Tibial nerve (tissue), 4 donors: ENCODE measurements around the gene BNC2. TPM values are rescaled to one million over a fixed set of nuclear protein-coding genes. Genes with fewer than 3 reads are reported as not detected.

Source experiments
- DNase-seq, 2 donors: peaks; one replicate each; pipeline ENCODE4 v3.0.0-alpha.2; 2019; ENCODE audit warnings: low spot score in 2 of 2
- H3K27ac ChIP-seq, 4 donors: fragments of 200-600 bp; sonication (generic) in 3 of 4; one replicate each; pipeline ENCODE4 v1.5.1; 2017 to 2019; ENCODE audit warnings: mild to moderate bottlenecking in 1 of 4
- H3K27me3 ChIP-seq, 2 donors: fragments of 200-600 bp; sonication (generic) in 1 of 2; one replicate each; pipeline versions ENCODE4 v1.5.1 to v1.6.0; 2017 to 2019
- H3K36me3 ChIP-seq, 3 donors: fragments of 200-600 bp; sonication (generic); one replicate each; pipeline ENCODE4 v1.5.1; 2018 to 2019
- H3K4me1 ChIP-seq, 4 donors: fragments of 200-600 bp; sonication (generic) in 3 of 4; one replicate each; pipeline ENCODE4 v1.5.1; 2017 to 2019
- H3K4me3 ChIP-seq, 4 donors: fragments of 200-600 bp; sonication (generic) in 3 of 4; one replicate each; pipeline ENCODE4 v1.5.1; 2017 to 2019; ENCODE audit warnings: mild to moderate bottlenecking in 1 of 4, moderate library complexity in 1 of 4
- H3K9me3 ChIP-seq, 4 donors: fragments of 200-600 bp; sonication (generic) in 3 of 4; one replicate each; pipeline ENCODE4 v1.5.1; 2017 to 2019
- EP300 ChIP-seq, 2 donors: sonication (generic); formaldehyde crosslinking; IDR thresholded peaks; one replicate each; pipeline ENCODE4 v1.6.1; 2017; ENCODE audit warnings: antibody characterized with exemption in 2 of 2, mild to moderate bottlenecking in 1 of 2
- POLR2A ChIP-seq, 2 donors: fragments of 450-650 bp; IDR thresholded peaks; one replicate each; pipeline ENCODE4 v1.6.1; 2017; ENCODE audit warnings: antibody characterized with exemption in 2 of 2, mild to moderate bottlenecking in 2 of 2, moderate library complexity in 2 of 2
- WGBS, 2 donors: methylation state at CpG; one replicate each; pipeline ENCODE4 v1.1.5; 2018; 5-methylcytosine and 5-hydroxymethylcytosine counted together
- total RNA-seq, 4 donors: library from RNA; depleted of rRNA; stranded (reverse); fragments of >200 nt; gene quantifications; one replicate each; pipeline ENCODE4 v1.1.0, GENCODE V29; 2016
- TF ChIP-seq, protein P1 (sequence below), 5 experiments: fragments of 200-600 bp in 3 of 5; fragments of 450-650 bp in 2 of 5; sonication (generic) in 3 of 5; IDR thresholded peaks; one replicate each; pipeline ENCODE4 v1.5.1; 2016 to 2019; ENCODE audit warnings: antibody characterized with exemption in 5 of 5, mild to moderate bottlenecking in 3 of 5, moderate library complexity in 2 of 5

The BNC2 gene
- total RNA-seq, 4 donors from 2014 or later = 69.9 to 89.6 (median 88.4) TPM

DNA sequence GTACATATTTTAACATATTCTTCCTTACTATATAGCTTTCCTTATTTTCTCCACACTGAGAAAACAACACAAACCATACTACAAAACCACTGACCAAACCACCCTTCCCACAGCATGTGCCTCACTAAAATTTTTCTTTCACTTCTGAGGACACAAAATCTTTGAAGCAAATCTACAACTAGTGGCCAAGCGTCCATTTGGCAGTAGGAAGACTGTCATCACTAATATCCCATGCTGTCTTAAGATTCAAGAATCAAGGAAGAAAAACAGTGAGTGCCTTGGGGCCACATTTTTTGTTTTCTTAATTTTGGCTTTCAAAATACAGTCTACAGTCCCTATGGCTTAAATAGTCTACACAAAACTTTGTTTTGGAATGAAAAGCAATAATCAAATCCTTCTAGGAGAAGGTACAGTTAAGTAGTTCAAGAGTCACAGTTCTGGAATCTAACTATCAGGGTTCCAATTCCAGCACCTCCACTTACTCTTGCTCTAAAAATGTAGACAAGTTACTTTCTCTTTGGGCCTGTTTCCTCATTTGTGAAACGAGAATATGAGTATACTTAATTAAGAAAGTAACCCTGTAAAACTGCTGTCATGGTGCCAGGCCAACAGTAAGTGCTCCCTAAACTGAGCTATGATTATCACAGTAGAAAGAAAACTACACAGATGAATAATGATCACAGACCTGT lies 227.9 kb downstream of the BNC2 start:
- peaks cover 0 to 14% (median 2%) of the 10 kb centered on the region in 4 donors for H3K4me1 ChIP-seq
- DNase-seq = no peak
- H3K27ac ChIP-seq = peak overlapping the region in 1 of 4 donors; percentile 29
- H3K4me3 ChIP-seq = no peak overlapping the region
- no peaks in the 10 kb centered on the region for H3K36me3 ChIP-seq
- 55 to 57% methylated on average over 2 of the region's 2 CpGs for WGBS, 2 donors
- H3K27me3 ChIP-seq = no peaks in the 10 kb centered on the region
- TF ChIP-seq EP300 (IDR thresholded peaks at IDR 0.05) (no peak), POLR2A (IDR thresholded peaks at IDR 0.05) (no peak)
- TF ChIP-seq, protein P1, sequence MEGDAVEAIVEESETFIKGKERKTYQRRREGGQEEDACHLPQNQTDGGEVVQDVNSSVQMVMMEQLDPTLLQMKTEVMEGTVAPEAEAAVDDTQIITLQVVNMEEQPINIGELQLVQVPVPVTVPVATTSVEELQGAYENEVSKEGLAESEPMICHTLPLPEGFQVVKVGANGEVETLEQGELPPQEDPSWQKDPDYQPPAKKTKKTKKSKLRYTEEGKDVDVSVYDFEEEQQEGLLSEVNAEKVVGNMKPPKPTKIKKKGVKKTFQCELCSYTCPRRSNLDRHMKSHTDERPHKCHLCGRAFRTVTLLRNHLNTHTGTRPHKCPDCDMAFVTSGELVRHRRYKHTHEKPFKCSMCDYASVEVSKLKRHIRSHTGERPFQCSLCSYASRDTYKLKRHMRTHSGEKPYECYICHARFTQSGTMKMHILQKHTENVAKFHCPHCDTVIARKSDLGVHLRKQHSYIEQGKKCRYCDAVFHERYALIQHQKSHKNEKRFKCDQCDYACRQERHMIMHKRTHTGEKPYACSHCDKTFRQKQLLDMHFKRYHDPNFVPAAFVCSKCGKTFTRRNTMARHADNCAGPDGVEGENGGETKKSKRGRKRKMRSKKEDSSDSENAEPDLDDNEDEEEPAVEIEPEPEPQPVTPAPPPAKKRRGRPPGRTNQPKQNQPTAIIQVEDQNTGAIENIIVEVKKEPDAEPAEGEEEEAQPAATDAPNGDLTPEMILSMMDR (IDR thresholded peaks at IDR 0.05) = no peak
- H3K9me3 ChIP-seq = peaks cover 0 to 5% (median 0%) of the 10 kb centered on the region in 4 donors

DNA sequence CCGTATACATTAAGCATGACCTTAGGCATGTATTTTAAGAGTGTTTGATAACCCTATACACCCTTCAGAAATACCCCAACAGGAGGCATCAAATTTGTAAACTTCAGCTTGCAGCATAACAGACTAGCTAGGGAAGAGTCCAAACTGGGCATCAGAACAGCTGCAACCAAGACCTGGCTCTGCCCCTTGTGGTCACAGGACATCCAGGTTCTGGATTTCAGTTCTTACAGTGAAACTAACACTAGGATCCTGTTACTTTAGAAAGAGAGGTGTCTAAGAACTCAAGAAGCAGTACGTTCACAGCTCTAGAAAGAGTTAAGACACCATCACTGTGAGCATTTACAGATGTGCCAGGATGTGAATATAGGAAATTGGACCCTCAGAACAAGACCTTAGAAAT lies 229.8 kb downstream of the BNC2 start:
- whole genome bisulfite sequencing, 2 donors = 60 to 61% methylated on average over 2 of the region's 2 CpGs
- H3K27me3 ChIP-seq = no peaks in the 10 kb centered on the region
- peaks cover 0 to 12% (median 1%) of the 10 kb centered on the region in 4 donors for H3K4me1 ChIP-seq
- peak overlapping the region in 1 of 4 donors; percentile 13 for H3K27ac ChIP-seq
- DNase-seq = no peak
- H3K36me3 ChIP-seq = no peaks in the 10 kb centered on the region
- TF ChIP-seq EP300 (IDR thresholded peaks at IDR 0.05) = no peak
- TF ChIP-seq, protein P1 (IDR thresholded peaks at IDR 0.05) = no peak
- no peak for TF ChIP-seq POLR2A (IDR thresholded peaks at IDR 0.05)
- H3K9me3 ChIP-seq = peaks cover 0 to 5% (median 0%) of the 10 kb centered on the region in 4 donors
- no peak overlapping the region for H3K4me3 ChIP-seq

DNA sequence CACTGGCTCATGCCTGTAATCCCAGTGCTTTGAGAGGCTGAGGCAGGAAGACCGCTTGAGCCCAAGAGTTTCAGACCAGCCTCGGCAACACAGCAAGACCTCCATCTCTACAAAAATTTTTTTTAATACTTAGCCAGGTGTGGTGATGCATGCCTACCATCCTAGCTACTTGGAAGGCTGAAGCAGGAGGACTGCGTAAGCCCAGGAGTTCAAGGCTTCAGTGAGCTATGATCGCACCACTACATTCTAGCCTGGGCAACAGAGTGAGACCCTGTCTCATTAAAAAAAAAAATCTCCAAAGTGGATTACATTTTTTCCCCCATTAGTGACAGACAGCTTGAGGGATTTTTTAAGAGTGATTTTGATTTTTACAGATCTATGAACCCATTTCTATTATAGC lies 230.8 kb downstream of the BNC2 start:
- Histone ChIP-seq H3K9me3 (peaks cover 0 to 5% (median 0%) of the 10 kb centered on the region in 4 donors), H3K27me3 (no peaks in the 10 kb centered on the region), H3K27ac (no peak overlapping the region), H3K36me3 (no peaks in the 10 kb centered on the region), H3K4me1 (peaks cover 0 to 11% (median 0%) of the 10 kb centered on the region in 4 donors), H3K4me3 (no peak overlapping the region)
- 96 to 99% methylated on average over 4 of the region's 4 CpGs for WGBS, 2 donors
- no peak for DNase-seq
- TF ChIP-seq, protein P1 (IDR thresholded peaks at IDR 0.05) = no peak
- no peak for TF ChIP-seq EP300 (IDR thresholded peaks at IDR 0.05)
- no peak for TF ChIP-seq POLR2A (IDR thresholded peaks at IDR 0.05)

DNA sequence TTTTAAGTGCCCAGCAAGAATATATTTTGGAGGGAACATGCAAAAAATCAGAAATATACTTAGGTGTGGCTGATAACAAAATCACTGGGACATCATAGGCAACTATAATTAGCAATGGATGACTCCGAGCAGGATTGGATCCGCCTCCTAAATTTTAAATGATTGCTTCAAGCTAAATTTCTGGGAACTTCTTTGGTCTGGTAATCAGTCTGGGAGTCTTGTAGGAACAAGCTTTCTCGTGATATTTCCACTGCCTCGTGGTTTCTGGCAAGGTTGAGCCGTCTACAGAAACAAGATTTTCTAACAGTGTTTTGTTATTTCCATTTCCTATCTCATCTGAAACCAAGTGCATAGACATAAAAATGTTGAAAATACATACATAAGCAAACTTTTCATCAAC lies 232.6 kb downstream of the BNC2 start:
- no peak overlapping the region for H3K27ac ChIP-seq
- 63 to 72% methylated on average over 5 of the region's 5 CpGs for WGBS, 2 donors
- no peak for DNase-seq
- TF ChIP-seq, protein P1 (IDR thresholded peaks at IDR 0.05) = no peak
- no peak for TF ChIP-seq EP300 (IDR thresholded peaks at IDR 0.05)
- TF ChIP-seq POLR2A (IDR thresholded peaks at IDR 0.05) = no peak
- peaks cover 0 to 5% (median 0%) of the 10 kb centered on the region in 4 donors for H3K9me3 ChIP-seq
- H3K27me3 ChIP-seq = no peaks in the 10 kb centered on the region
- H3K36me3 ChIP-seq = no peaks in the 10 kb centered on the region
- no peak overlapping the region for H3K4me3 ChIP-seq
- H3K4me1 ChIP-seq = peaks cover 0 to 11% (median 0%) of the 10 kb centered on the region in 4 donors

DNA sequence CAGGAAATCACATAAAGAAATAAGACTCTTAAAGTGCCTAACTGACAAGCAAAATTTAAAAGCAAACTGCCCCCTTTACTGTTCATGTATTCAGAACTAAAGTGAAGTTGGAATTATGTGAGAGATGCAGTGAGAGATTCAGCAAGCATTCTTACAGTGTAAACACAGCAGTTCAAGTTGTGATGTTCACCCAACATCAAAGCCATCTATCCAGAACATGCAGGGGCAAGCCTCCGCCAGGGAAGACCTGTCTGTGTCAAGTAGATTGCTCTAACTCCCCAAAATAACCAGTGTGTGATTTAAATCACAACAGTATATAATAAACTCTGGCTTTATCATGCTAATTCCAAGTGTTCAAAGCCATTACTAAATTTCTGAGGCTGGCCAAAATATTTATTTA lies 233.3 kb downstream of the BNC2 start:
- DNase-seq = no peak

More for the DNA sequence above, 233.3 kb downstream of the BNC2 start:
- Histone ChIP-seq H3K4me3 (no peak overlapping the region), H3K9me3 (peaks cover 0 to 5% (median 0%) of the 10 kb centered on the region in 4 donors), H3K27ac (no peak overlapping the region), H3K36me3 (no peaks in the 10 kb centered on the region), H3K27me3 (no peaks in the 10 kb centered on the region), H3K4me1 (peaks cover 0 to 11% (median 0%) of the 10 kb centered on the region in 4 donors)
- 79 to 88% methylated on average over 1 of the region's 1 CpG for WGBS, 2 donors
- no peak for TF ChIP-seq EP300 (IDR thresholded peaks at IDR 0.05)
- TF ChIP-seq, protein P1 (IDR thresholded peaks at IDR 0.05) = no peak
- no peak for TF ChIP-seq POLR2A (IDR thresholded peaks at IDR 0.05)
